Astrocyte (in vitro differentiated cells and primary cell): Measurements from ENCODE around the gene TTBK1. TPM values are rescaled to one million over a fixed set of nuclear protein-coding genes. Genes with fewer than 3 reads are reported as not detected.

Experiments used
- DNase-seq: peaks from one replicate; pipeline ENCODE4 v3.0.0-alpha.2; 2010; ENCODE audit warnings: low read depth
- FAIRE-seq: peaks from 2 replicates; lab custom pipeline; 2011; peaks lifted over from hg19 to GRCh38; lab: Jason Lieb, UNC
- H2AFZ ChIP-seq: 2 replicates; pipeline ENCODE4 v1.6.0; 2012; ENCODE audit warnings: low read depth, low read length, inconsistent platforms
- H3K27ac ChIP-seq: 2 replicates; pipeline ENCODE4 v1.5.1; 2011; ENCODE audit warnings: low read depth, low read length, inconsistent platforms
- H3K27me3 ChIP-seq: 2 replicates; pipeline ENCODE4 v1.6.0; 2011; ENCODE audit warnings: low read length, inconsistent platforms; ENCODE audit not compliant: insufficient read depth
- H3K36me3 ChIP-seq: 2 replicates; pipeline ENCODE4 v1.5.1; 2011; ENCODE audit warnings: low read length, inconsistent platforms; ENCODE audit not compliant: insufficient read depth
- H3K4me1 ChIP-seq: 2 replicates; pipeline ENCODE4 v1.5.1; 2011; ENCODE audit warnings: low read length, inconsistent platforms; ENCODE audit not compliant: insufficient read depth
- H3K4me2 ChIP-seq: 2 replicates; pipeline ENCODE4 v1.6.0; 2012; ENCODE audit warnings: low read length, inconsistent platforms
- H3K4me3 ChIP-seq: 2 replicates; pipeline ENCODE4 v1.5.1; 2011; ENCODE audit warnings: low read depth, mild to moderate bottlenecking, low read length, inconsistent platforms; ENCODE audit not compliant: insufficient read depth
- H3K79me2 ChIP-seq: 2 replicates; pipeline ENCODE4 v1.6.0; 2012; ENCODE audit warnings: mild to moderate bottlenecking, low read length, inconsistent platforms; ENCODE audit not compliant: insufficient read depth
- H3K9ac ChIP-seq: 2 replicates; pipeline ENCODE4 v1.6.0; 2012; ENCODE audit warnings: mild to moderate bottlenecking, low read length, inconsistent platforms
- H3K9me3 ChIP-seq: 2 replicates; pipeline ENCODE4 v1.5.1; 2012; ENCODE audit warnings: low read depth, mild to moderate bottlenecking, low read length, inconsistent platforms; ENCODE audit not compliant: insufficient read depth
- H4K20me1 ChIP-seq: 2 replicates; pipeline ENCODE4 v1.6.0; 2012; ENCODE audit warnings: low read length, inconsistent platforms; ENCODE audit not compliant: insufficient read depth
- H3K27ac Mint-ChIP-seq: one replicate; pipeline ENCODE4 v1.8.0; 2021; ENCODE audit warnings: mild to moderate bottlenecking, mixed read lengths; ENCODE audit not compliant: unreplicated experiment
- H3K27me3 Mint-ChIP-seq: one replicate; pipeline ENCODE4 v1.8.0; 2021; ENCODE audit warnings: low read depth, mixed read lengths; ENCODE audit not compliant: unreplicated experiment
- H3K36me3 Mint-ChIP-seq: one replicate; pipeline ENCODE4 v1.8.0; 2021; ENCODE audit warnings: low read depth, mixed read lengths; ENCODE audit not compliant: unreplicated experiment
- H3K4me1 Mint-ChIP-seq: one replicate; pipeline ENCODE4 v1.8.0; 2021; ENCODE audit warnings: low read depth, mixed read lengths; ENCODE audit not compliant: unreplicated experiment
- H3K4me3 Mint-ChIP-seq: one replicate; pipeline ENCODE4 v1.8.0; 2021; ENCODE audit warnings: mild to moderate bottlenecking, moderate library complexity, mixed read lengths; ENCODE audit not compliant: unreplicated experiment
- H3K9me3 Mint-ChIP-seq: one replicate; pipeline ENCODE4 v1.8.0; 2021; ENCODE audit warnings: mild to moderate bottlenecking, mixed read lengths; ENCODE audit not compliant: unreplicated experiment
- EZH2 ChIP-seq: IDR thresholded peaks from 2 replicates; pipeline ENCODE4 v1.6.1; 2012; ENCODE audit warnings: mild to moderate bottlenecking, low read length, inconsistent platforms; ENCODE audit not compliant: insufficient read depth
- total RNA-seq: library from RNA; stranded (reverse); gene quantifications from 2 replicates; pipeline ENCODE4 v1.2.1, GENCODE V29; 2021
- TF ChIP-seq, protein P1 (sequence below): IDR thresholded peaks from 2 replicates; pipeline ENCODE4 v1.5.1; 2011; ENCODE audit warnings: low read depth, mild to moderate bottlenecking, inconsistent platforms, low read length, moderate library complexity; ENCODE audit not compliant: insufficient read depth

The TTBK1 gene
- total RNA-seq, 1 donor from 2014 or later: 0.14 TPM

DNA sequence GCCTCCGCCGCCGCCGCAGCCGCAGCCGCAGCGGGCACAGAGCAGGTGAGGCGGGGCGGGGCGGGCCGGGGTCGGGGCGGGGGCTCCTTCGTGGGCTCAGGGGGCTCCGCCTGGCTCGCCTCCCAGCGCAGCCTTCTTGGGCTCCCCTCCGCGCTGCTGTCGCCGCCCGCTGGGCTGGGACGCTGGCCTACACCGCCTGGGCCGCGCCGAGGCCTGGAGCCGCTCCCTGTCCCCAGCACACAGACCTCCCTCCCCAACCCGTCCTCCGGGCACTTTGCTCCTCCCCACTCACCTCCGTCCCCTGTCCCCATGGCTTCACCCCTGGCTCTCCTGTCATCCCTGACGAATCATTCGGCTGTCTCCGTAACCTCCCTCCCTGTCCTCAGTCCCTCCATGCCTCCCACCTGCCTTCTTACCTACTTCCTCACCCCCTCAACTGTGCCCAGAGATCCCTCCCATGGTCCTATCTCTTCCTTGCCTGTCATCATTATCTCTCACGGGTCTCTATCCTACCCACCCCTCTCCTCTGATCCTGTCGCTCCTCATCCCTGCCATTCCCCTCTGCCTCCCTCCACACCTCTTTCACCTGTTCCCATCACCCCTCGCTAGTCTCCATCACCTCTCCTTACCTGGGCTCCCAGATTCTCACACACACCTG lies 512 bp downstream of the TTBK1 start:
- H3K36me3 Mint-ChIP-seq: peaks cover 3% of the 10 kb centered on the region
- FAIRE-seq (no peak), DNase-seq (no peak)
- Histone ChIP-seq H3K79me2 (no peaks in the 10 kb centered on the region), H3K9ac (no peak overlapping the region), H3K36me3 (no peaks in the 10 kb centered on the region), H3K27ac (no peak overlapping the region), H3K4me2 (no peak overlapping the region), H2AFZ (no peak overlapping the region), H3K4me1 (peaks cover 8% of the 10 kb centered on the region), H3K27me3 (peaks cover 62% of the 10 kb centered on the region), H3K4me3 (no peak overlapping the region), H3K9me3 (no peaks in the 10 kb centered on the region), H4K20me1 (no peaks in the 10 kb centered on the region)
- peaks cover 11% of the 10 kb centered on the region for H3K9me3 Mint-ChIP-seq
- peaks cover 12% of the 10 kb centered on the region for H3K27me3 Mint-ChIP-seq
- TF ChIP-seq, protein P1, sequence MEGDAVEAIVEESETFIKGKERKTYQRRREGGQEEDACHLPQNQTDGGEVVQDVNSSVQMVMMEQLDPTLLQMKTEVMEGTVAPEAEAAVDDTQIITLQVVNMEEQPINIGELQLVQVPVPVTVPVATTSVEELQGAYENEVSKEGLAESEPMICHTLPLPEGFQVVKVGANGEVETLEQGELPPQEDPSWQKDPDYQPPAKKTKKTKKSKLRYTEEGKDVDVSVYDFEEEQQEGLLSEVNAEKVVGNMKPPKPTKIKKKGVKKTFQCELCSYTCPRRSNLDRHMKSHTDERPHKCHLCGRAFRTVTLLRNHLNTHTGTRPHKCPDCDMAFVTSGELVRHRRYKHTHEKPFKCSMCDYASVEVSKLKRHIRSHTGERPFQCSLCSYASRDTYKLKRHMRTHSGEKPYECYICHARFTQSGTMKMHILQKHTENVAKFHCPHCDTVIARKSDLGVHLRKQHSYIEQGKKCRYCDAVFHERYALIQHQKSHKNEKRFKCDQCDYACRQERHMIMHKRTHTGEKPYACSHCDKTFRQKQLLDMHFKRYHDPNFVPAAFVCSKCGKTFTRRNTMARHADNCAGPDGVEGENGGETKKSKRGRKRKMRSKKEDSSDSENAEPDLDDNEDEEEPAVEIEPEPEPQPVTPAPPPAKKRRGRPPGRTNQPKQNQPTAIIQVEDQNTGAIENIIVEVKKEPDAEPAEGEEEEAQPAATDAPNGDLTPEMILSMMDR: no peak
- peak; percentile 70 for TF ChIP-seq EZH2
- H3K27ac Mint-ChIP-seq: no peak overlapping the region
- no peaks in the 10 kb centered on the region for H3K4me1 Mint-ChIP-seq
- H3K4me3 Mint-ChIP-seq: no peak overlapping the region

DNA sequence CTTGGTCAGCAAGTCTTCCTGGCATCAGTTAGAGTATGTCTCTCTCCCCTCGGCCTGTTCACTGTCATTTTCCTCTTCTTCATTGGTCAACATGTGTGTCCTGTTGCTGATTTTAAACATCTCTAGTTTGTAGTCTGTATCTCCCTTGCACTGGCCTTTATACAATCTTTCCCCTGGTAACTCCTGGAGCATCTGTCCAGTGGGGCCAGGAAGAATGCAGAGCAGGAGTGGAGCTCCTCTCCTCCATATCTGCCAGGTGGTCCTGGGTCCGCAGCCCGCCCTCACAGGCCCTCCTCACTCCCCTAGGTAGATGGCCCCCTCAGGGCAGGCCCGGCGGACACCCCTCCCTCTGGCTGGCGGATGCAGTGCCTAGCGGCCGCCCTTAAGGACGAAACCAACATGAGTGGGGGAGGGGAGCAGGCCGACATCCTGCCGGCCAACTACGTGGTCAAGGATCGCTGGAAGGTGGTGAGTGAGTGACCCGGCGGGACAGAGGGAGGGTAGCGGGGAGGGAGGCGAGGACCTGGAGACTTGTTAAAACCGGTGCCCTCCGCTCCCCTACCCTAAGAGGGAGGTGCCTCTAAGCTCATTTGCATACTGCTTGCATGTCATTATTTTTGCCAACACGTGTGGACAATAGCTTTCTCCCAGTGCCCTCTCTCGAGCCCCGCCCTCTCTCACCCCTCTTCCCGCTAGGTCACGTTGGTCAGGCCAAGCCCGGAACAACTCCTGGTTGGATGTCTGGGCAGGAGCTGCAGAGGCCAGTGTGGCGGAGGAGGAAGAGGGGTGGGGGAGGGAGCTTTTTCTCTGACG lies 3.2 kb downstream of the TTBK1 start:
- H3K27me3 Mint-ChIP-seq: peaks cover 26% of the 10 kb centered on the region

More for the DNA sequence above, 3.2 kb downstream of the TTBK1 start:
- Histone ChIP-seq H4K20me1 (no peaks in the 10 kb centered on the region), H3K27me3 (peaks cover 72% of the 10 kb centered on the region), H3K79me2 (no peaks in the 10 kb centered on the region), H3K36me3 (no peaks in the 10 kb centered on the region), H3K4me3 (peak overlapping the region; percentile 44), H3K4me2 (peak overlapping the region; percentile 77), H3K27ac (no peak overlapping the region), H3K4me1 (peaks cover 8% of the 10 kb centered on the region), H3K9me3 (no peaks in the 10 kb centered on the region), H3K9ac (no peak overlapping the region), H2AFZ (peak overlapping the region; percentile 74)
- no peaks in the 10 kb centered on the region for H3K36me3 Mint-ChIP-seq
- DNase-seq (no peak), FAIRE-seq (no peak)
- no peak overlapping the region for H3K27ac Mint-ChIP-seq
- no peaks in the 10 kb centered on the region for H3K4me1 Mint-ChIP-seq
- peak overlapping the region; percentile 70 for H3K4me3 Mint-ChIP-seq
- peaks cover 2% of the 10 kb centered on the region for H3K9me3 Mint-ChIP-seq
- TF ChIP-seq, protein P1: no peak
- TF ChIP-seq EZH2: no peak
